ENCODE results near the gene NDST4. TPM values are rescaled to one million over a fixed set of nuclear protein-coding genes. Genes with fewer than 3 reads are reported as not detected.

The NDST4 gene
- total and polyA plus RNA-seq, 5 donors = not detected

DNA sequence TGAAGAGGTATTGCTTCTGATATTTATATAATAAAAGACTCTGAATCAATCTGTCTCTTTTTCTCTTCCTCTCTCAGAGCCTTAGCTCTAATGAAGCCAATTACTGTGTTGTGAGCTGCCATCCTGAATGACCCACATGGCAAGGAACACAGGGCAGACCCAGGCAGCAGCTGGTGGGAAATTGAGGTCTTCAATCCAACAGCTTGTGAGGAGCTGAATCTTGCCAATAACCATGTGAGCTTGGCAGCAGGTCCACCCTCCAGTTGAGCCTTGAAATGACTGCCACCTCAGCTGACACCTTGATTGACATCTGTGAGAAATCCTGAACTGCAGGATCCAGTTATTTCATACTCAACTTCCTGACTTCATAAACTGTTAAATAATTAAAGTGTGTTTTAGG lies 149.4 kb downstream of the NDST4 start:
- DNase-seq = no peak
- no peaks in the 10 kb centered on the region for H3K27me3 ChIP-seq (ENCODE audit: control insufficient read depth, insufficient read depth)
- intact Hi-C loops (cut with DNase I) = no loop called here
- H3K4me1 ChIP-seq (ENCODE audit: control insufficient read depth, insufficient read depth, low read length) = no peaks in the 10 kb centered on the region
- H3K4me3 ChIP-seq (ENCODE audit: low read length) = no peak overlapping the region
- ATAC-seq = no peak
- no peak overlapping the region for H3K27ac ChIP-seq (ENCODE audit: low read length)
- H3K9me3 ChIP-seq (ENCODE audit: control insufficient read depth, low read length) = no peaks in the 10 kb centered on the region

DNA sequence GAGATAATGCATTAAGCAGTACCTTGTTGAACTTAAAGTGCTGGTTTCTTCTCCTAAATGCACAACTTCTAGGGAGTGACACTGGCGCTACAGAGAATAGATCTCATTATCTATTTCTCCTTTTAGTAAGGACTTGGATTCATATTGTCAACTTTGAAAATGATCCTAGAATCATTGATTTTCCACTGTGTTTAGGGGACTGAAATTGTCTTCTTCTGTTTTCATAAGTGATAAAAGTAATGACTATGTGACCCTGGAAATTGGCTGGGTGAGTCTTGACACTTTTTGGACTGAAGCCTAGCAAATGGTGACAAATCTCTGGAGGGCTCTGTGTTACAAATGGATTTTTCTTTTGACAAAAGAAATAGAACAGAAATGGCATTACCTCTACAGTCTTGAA lies 167.8 kb downstream of the NDST4 start:
- no peak for DNase-seq
- no peak overlapping the region for H3K27ac ChIP-seq (ENCODE audit: low read length)
- no peaks in the 10 kb centered on the region for H3K27me3 ChIP-seq (ENCODE audit: control insufficient read depth, insufficient read depth)
- H3K9me3 ChIP-seq (ENCODE audit: control insufficient read depth, low read length) = no peaks in the 10 kb centered on the region
- intact Hi-C loops (cut with DNase I) = no loop called here
- no peak for ATAC-seq
- H3K4me3 ChIP-seq (ENCODE audit: low read length) = no peak overlapping the region
- WGBS = 87% methylated on average over 1 of the region's 1 CpG
- H3K4me1 ChIP-seq (ENCODE audit: control insufficient read depth, insufficient read depth, low read length) = no peaks in the 10 kb centered on the region

DNA sequence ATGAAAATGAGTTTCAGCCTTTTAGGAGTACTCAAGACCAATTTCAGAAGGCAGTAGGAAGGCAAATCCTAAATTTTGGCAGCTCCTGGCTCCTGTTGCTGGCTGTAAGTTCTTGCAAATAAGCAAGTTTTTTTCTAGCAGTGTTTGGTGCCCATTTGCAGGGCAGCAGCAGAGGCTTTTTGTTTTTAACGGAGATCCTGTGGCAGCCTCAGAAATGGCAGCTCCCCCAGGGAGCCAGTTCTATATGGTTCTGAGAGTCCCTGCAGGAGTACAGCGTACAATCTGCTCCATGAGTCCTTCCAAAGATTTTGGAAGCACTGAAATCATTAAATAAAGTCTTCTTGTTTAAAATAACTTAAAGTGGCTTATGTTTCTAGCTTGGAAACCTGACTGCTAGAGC lies 171.9 kb downstream of the NDST4 start:
- H3K4me3 ChIP-seq (ENCODE audit: low read length) = no peak overlapping the region
- intact Hi-C loops (cut with DNase I) = no loop called here
- ATAC-seq = no peak
- H3K27me3 ChIP-seq (ENCODE audit: control insufficient read depth, insufficient read depth) = no peaks in the 10 kb centered on the region
- H3K9me3 ChIP-seq (ENCODE audit: control insufficient read depth, low read length) = no peaks in the 10 kb centered on the region
- 53% methylated on average over 2 of the region's 2 CpGs for WGBS
- DNase-seq = no peak
- no peaks in the 10 kb centered on the region for H3K4me1 ChIP-seq (ENCODE audit: control insufficient read depth, insufficient read depth, low read length)
- no peak overlapping the region for H3K27ac ChIP-seq (ENCODE audit: low read length)

DNA sequence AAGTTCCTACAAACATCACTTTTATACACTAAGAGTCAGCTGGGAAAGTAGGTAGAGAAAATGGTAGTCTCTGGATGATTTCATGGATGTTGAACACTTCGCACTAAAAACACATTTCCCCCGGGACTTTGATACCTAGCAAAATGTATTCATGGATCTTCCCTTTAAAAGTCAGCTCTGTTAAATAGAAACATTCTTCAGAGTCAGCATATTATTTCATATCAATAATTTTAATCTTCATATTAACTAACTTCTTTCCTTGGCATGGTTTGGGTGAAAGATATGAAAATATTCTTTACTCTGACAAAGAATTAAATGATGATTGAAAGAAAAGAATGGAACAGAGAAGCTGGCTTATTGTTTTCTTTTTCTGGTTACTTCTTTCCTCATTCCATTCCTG lies 185.5 kb downstream of the NDST4 start:
- Histone ChIP-seq H3K27me3 (ENCODE audit: control insufficient read depth, insufficient read depth) (no peaks in the 10 kb centered on the region), H3K9me3 (ENCODE audit: control insufficient read depth, low read length) (no peaks in the 10 kb centered on the region), H3K4me1 (ENCODE audit: control insufficient read depth, insufficient read depth, low read length) (no peaks in the 10 kb centered on the region), H3K4me3 (ENCODE audit: low read length) (no peak overlapping the region), H3K27ac (ENCODE audit: low read length) (no peak overlapping the region)
- WGBS = 91% methylated on average over 2 of the region's 2 CpGs
- no peak for DNase-seq
- intact Hi-C loops (cut with DNase I) = no loop called here
- ATAC-seq = no peak

DNA sequence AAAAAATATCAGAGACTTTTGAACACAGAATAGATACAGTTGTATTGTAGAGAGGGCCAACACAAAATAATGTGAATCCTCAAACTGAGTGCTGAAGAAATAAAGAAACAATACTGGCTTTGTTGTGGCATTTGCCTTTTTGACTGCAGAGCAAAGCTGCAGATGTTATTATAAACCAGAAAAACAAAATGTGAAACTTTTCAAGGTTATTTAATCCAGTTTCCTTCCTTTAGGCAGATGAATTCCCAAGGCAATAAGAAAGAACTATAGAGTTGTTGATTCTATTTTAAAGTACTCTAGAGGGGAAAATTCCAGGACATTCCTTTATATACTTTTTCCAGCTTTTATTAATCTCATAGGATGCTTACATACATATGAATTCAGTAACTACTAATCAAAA lies 186.8 kb downstream of the NDST4 start:
- Histone ChIP-seq H3K4me1 (ENCODE audit: control insufficient read depth, insufficient read depth, low read length) (no peaks in the 10 kb centered on the region), H3K4me3 (ENCODE audit: low read length) (no peak overlapping the region), H3K27me3 (ENCODE audit: control insufficient read depth, insufficient read depth) (no peaks in the 10 kb centered on the region), H3K27ac (ENCODE audit: low read length) (no peak overlapping the region), H3K9me3 (ENCODE audit: control insufficient read depth, low read length) (no peaks in the 10 kb centered on the region)
- intact Hi-C loops (cut with DNase I) = no loop called here
- ATAC-seq = no peak
- DNase-seq = no peak

DNA sequence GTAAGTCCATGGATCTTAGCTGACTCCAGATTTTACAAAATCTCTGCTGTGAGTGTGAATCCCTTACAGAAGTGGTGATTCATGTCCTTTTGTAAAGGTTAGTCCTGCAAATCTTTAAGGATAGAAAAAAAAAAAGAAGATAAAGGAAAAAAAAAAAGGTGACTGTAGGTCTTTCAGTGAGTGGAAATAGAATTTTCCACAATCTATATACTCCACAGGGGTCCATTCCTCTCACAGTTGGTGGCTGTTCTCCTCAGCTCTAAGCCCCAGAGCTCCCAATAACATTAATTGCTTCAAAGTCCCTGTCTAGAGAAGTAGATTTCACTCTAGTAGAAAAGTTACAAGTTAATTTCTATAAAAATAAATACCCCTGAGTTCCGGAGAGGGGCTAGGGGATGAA lies 189.1 kb downstream of the NDST4 start:
- H3K27me3 ChIP-seq (ENCODE audit: control insufficient read depth, insufficient read depth) = no peaks in the 10 kb centered on the region
- 68% methylated on average over 1 of the region's 1 CpG for WGBS
- intact Hi-C loops (cut with DNase I) = no loop called here
- DNase-seq (no peak), ATAC-seq (no peak)
- no peaks in the 10 kb centered on the region for H3K9me3 ChIP-seq (ENCODE audit: control insufficient read depth, low read length)
- no peaks in the 10 kb centered on the region for H3K4me1 ChIP-seq (ENCODE audit: control insufficient read depth, insufficient read depth, low read length)
- no peak overlapping the region for H3K27ac ChIP-seq (ENCODE audit: low read length)
- H3K4me3 ChIP-seq (ENCODE audit: low read length) = no peak overlapping the region

DNA sequence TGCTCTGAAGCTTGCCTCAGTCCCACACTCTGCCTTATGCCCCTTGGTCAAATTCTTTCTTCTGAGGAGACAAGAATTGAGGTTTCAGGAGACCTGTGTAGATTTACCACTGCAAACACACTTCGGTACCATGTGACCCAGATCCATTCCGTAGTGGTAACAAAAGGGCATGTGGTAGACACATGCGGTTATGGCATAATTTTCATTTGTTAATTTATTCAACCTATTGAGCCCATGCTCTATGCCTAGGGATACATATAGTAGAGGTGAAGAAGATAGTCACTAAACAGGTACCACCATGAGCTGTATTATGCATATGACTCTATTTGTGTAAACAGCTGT lies 190.9 kb downstream of the NDST4 start:
- no peak for DNase-seq
- no peaks in the 10 kb centered on the region for H3K27me3 ChIP-seq (ENCODE audit: control insufficient read depth, insufficient read depth)
- no peak for ATAC-seq
- intact Hi-C loops (cut with DNase I) = no loop called here
- H3K9me3 ChIP-seq (ENCODE audit: control insufficient read depth, low read length) = no peaks in the 10 kb centered on the region
- no peak overlapping the region for H3K4me3 ChIP-seq (ENCODE audit: low read length)
- WGBS = 92% methylated on average over 3 of the region's 3 CpGs
- H3K27ac ChIP-seq (ENCODE audit: low read length) = no peak overlapping the region
- no peaks in the 10 kb centered on the region for H3K4me1 ChIP-seq (ENCODE audit: control insufficient read depth, insufficient read depth, low read length)

DNA sequence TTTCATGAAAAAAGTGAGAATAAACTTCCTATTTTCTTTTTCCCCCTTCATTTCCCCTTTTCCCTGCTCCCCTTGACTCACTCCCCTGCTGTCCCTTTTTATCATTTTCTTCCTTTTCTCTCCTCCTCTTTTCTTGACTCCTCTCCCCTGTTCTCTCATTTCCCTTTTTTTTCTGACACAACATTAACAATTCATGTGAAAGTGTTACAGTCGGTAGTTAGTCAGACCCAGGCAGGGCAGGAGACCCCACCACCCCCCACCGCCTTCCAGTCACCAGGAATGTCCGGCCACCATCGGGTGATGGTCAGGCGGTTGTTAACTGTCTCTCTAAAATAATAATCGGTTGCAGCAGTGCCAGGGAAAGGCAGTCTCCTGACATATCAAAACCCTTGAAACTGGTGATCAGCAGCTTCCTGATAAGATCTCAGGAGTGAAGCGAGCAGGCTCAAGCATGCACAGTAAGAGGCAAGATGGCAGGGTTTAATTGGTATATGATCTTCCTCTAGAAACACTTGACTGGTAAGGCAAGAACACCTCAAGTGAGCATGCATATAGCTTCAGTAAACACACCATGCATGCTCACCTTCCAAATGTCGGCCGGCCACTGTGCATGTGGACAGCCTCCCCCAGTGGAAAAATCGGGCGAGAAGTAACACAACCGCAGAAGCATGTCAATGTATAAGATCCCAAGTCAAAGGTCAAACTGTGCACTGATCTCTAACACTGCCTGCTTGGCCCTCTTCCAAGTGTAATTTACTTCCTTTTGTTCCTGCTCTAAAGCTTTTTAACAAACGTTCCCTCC lies 191.4 kb downstream of the NDST4 start:
- Histone ChIP-seq H3K27me3 (ENCODE audit: control insufficient read depth, insufficient read depth) (no peaks in the 10 kb centered on the region), H3K9me3 (ENCODE audit: control insufficient read depth, low read length) (no peaks in the 10 kb centered on the region), H3K27ac (ENCODE audit: low read length) (no peak overlapping the region), H3K4me3 (ENCODE audit: low read length) (no peak overlapping the region), H3K4me1 (ENCODE audit: control insufficient read depth, insufficient read depth, low read length) (no peaks in the 10 kb centered on the region)
- WGBS = 65% methylated on average over 13 of the region's 13 CpGs
- DNase-seq = peak in 1 of 3 donors; percentile 5
- no peak for ATAC-seq
- intact Hi-C loops (cut with DNase I) = no loop called here

DNA sequence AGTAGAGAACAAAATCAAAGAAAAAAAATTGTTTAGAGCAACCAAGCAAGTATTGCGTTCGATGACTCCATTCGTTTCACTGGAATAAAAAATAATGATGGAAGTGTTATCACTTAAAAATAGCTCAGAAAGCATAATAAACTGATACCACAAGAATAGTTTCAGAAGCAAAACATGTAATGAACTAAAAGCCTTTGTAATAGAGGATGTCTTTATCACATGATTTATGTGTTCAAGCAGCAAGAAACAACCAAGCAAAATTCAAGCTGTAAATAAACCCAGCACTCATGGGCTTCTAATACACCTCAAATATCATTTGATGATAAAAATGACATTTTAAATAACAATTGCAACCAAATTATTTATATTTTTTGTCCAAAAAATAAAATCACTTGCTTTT lies 192.2 kb downstream of the NDST4 start:
- H3K4me3 ChIP-seq (ENCODE audit: low read length) = no peak overlapping the region
- no peaks in the 10 kb centered on the region for H3K27me3 ChIP-seq (ENCODE audit: control insufficient read depth, insufficient read depth)
- 49% methylated on average over 3 of the region's 3 CpGs for WGBS

DNA sequence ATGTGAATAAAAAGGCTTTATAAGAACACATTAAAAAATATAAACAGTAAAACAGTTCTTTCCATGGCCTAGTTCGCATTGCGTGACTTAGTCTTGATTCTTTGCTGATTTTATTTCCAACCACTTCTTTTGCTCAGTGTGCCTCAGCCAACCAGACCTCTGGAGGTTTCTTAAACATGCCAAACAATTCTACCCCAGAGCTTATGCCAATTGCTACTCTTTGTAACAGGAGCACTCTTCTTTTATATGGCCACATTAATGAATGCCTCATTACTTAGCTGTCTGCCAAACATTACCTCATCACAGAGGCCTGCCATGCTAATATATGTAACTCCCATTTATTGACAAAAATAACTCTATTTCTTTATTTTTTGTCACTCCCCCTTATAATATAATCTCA lies 202.3 kb downstream of the NDST4 start:
- 81% methylated on average over 2 of the region's 2 CpGs for whole genome bisulfite sequencing
- H3K4me3 ChIP-seq (ENCODE audit: low read length) = no peak overlapping the region
- H3K9me3 ChIP-seq (ENCODE audit: control insufficient read depth, low read length) = no peaks in the 10 kb centered on the region
- H3K27me3 ChIP-seq (ENCODE audit: control insufficient read depth, insufficient read depth) = no peaks in the 10 kb centered on the region
- no peaks in the 10 kb centered on the region for H3K4me1 ChIP-seq (ENCODE audit: control insufficient read depth, insufficient read depth, low read length)
- no peak overlapping the region for H3K27ac ChIP-seq (ENCODE audit: low read length)
- ATAC-seq (no peak), DNase-seq (no peak)
- intact Hi-C loops (cut with DNase I) = no loop called here

More for the DNA sequence above, 192.2 kb downstream of the NDST4 start:
- intact Hi-C loops (cut with DNase I) = no loop called here
- no peak overlapping the region for H3K27ac ChIP-seq (ENCODE audit: low read length)
- H3K9me3 ChIP-seq (ENCODE audit: control insufficient read depth, low read length) = no peaks in the 10 kb centered on the region
- no peaks in the 10 kb centered on the region for H3K4me1 ChIP-seq (ENCODE audit: control insufficient read depth, insufficient read depth, low read length)
- DNase-seq (no peak), ATAC-seq (no peak)

DNA sequence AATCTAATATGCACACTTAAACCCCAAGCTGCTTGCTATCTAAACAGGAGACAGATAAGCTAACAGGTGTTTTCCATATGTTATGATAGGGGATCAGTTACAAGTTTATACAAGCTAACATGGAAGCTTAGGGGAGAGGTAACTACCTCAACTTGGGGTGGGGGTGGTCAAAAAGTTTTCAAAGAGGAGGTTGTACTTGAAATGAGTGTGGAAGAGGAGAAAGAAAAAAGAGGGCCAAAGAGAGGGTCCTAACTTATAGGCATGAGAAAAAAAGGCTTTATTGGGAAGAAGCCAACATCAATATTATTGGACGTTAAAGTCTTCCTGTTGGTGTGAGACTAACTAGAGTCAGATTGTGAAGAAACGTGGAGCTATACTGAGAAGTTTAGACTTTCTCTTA lies 205.9 kb downstream of the NDST4 start:
- 32% methylated on average over 2 of the region's 2 CpGs for WGBS
- DNase-seq (no peak), ATAC-seq (no peak)
- intact Hi-C loops (cut with DNase I) = no loop called here
- no peaks in the 10 kb centered on the region for H3K9me3 ChIP-seq (ENCODE audit: control insufficient read depth, low read length)
- H3K27me3 ChIP-seq (ENCODE audit: control insufficient read depth, insufficient read depth) = no peaks in the 10 kb centered on the region
- H3K4me1 ChIP-seq (ENCODE audit: control insufficient read depth, insufficient read depth, low read length) = no peaks in the 10 kb centered on the region
- no peak overlapping the region for H3K27ac ChIP-seq (ENCODE audit: low read length)
- no peak overlapping the region for H3K4me3 ChIP-seq (ENCODE audit: low read length)

DNA sequence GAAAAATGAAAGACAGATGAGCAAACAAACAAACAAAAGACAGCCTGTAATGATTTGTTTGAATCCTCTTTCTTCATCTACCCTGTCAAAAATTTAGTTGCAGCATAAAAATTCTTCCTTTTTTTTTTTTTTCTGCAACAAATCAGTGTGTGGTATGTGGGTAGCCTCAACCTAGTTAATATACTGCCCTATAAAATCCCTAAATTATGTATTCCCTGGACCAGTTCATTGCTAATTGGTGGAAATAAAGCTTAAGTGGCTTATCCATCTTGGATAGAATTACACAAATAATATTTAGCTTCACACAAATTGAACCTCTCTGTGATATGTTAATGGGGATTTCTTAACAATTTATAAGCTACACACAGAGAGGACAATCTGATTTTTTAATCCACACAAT lies 208.4 kb downstream of the NDST4 start:
- ATAC-seq (no peak), DNase-seq (no peak)
- Histone ChIP-seq H3K9me3 (ENCODE audit: control insufficient read depth, low read length) (no peaks in the 10 kb centered on the region), H3K27me3 (ENCODE audit: control insufficient read depth, insufficient read depth) (no peaks in the 10 kb centered on the region), H3K27ac (ENCODE audit: low read length) (no peak overlapping the region), H3K4me1 (ENCODE audit: control insufficient read depth, insufficient read depth, low read length) (no peaks in the 10 kb centered on the region), H3K4me3 (ENCODE audit: low read length) (no peak overlapping the region)
- intact Hi-C loops (cut with DNase I) = no loop called here
